MCF 10A (cell line): Measurements from ENCODE around the gene RNF44. TPM values are rescaled to one million over a fixed set of nuclear protein-coding genes. Genes with fewer than 3 reads are reported as not detected.

ENCODE experiments used
- BruUV-seq: library from RNA; stranded (reverse); fragments of 400-500 nt; replicated peaks from 2 replicates; lab custom pipeline; 2021; lab: Mats Ljungman, UMichigan
- CTCF ChIA-PET: fragments of 300-600 bp; sonication (Branson Sonifier 250); formaldehyde crosslinking; extraction: SDS; loops from one replicate; lab custom pipeline; 2021; ENCODE audit warnings: antibody characterized with exemption, inconsistent platforms; lab: Yijun Ruan, JAX
- POLR2A ChIA-PET: fragments of 300-600, 350-650 bp; sonication (Branson Sonifier 250); formaldehyde crosslinking; extraction: SDS; loops from one replicate; lab custom pipeline; 2020; ENCODE audit warnings: antibody characterized with exemption, inconsistent platforms; lab: Yijun Ruan, JAX
- DNase-seq: peaks from one replicate; pipeline ENCODE4 v3.0.0-alpha.2; 2018; ENCODE audit not compliant: unreplicated experiment
- H3K27ac Mint-ChIP-seq: one replicate; pipeline ENCODE4 v1.8.0; 2022; ENCODE audit warnings: mild to moderate bottlenecking, low read depth, mixed read lengths; ENCODE audit not compliant: unreplicated experiment
- H3K27me3 Mint-ChIP-seq: one replicate; pipeline ENCODE4 v1.8.0; 2022; ENCODE audit warnings: mixed read lengths; ENCODE audit not compliant: insufficient read depth, unreplicated experiment
- H3K36me3 Mint-ChIP-seq: one replicate; pipeline ENCODE4 v1.8.0; 2022; ENCODE audit warnings: mild to moderate bottlenecking, moderate library complexity, mixed read lengths; ENCODE audit not compliant: insufficient read depth, unreplicated experiment
- H3K4me1 Mint-ChIP-seq: one replicate; pipeline ENCODE4 v1.8.0; 2022; ENCODE audit warnings: mixed read lengths; ENCODE audit not compliant: insufficient read depth, unreplicated experiment
- H3K4me3 Mint-ChIP-seq: one replicate; pipeline ENCODE4 v1.8.0; 2022; ENCODE audit warnings: mild to moderate bottlenecking, moderate library complexity, mixed read lengths; ENCODE audit not compliant: unreplicated experiment
- H3K9me3 Mint-ChIP-seq: one replicate; pipeline ENCODE4 v1.8.0; 2022; ENCODE audit warnings: mixed read lengths; ENCODE audit not compliant: unreplicated experiment
- CTCF ChIP-seq: fragments of 200-600 bp; IDR thresholded peaks from one replicate; pipeline ENCODE4 v1.8.0; 2022; ENCODE audit warnings: antibody characterized with exemption, mild to moderate bottlenecking; ENCODE audit not compliant: unreplicated experiment
- intact Hi-C: fragments of 100-400 bp; cut with micrococcal nuclease; formaldehyde crosslinking; loops from 2 replicates; pipeline ENCODE4 v1.14.1; 2022
- total RNA-seq: library from RNA; stranded (reverse); gene quantifications from 2 replicates; pipeline ENCODE4 v1.2.3, GENCODE V29; 2022

Gene RNF44
- total RNA-seq, 1 experiment from 2014 or later: 60.1 TPM

GRCh38 chr5:176486189-176486757 lies 50.9 kb downstream of the RNF44 start:
- Mint-ChIP-seq H3K27me3 (no peaks in the 10 kb centered on the region), H3K9me3 (no peaks in the 10 kb centered on the region), H3K27ac (peak overlapping the region; percentile 37), H3K36me3 (peaks cover 92% of the 10 kb centered on the region), H3K4me1 (peaks cover 11% of the 10 kb centered on the region), H3K4me3 (no peak overlapping the region)
- ChIA-PET CTCF (interaction anchor here (0.6 to 1.2 kb wide), 2 partner anchors 11 to 67 kb away, joined by 3 to 4 read pairs; no protein-coding TSS in a partner anchor), POLR2A (interaction anchor here (0.7 to 1.9 kb wide), 4 partner anchors 12 to 75 kb away, joined by 3 to 7 read pairs (median 4); no protein-coding TSS in a partner anchor)
- TF ChIP-seq CTCF: no peak
- DNase-seq: no peak
- no TSS peak for BruUV-seq
- intact Hi-C loops: no loop called here

GRCh38 chr5:176485176-176485575 lies 52.0 kb downstream of the RNF44 start:
- ChIA-PET CTCF (interaction anchor here (1.1 kb wide), 2 partner anchors 11 to 37 kb away, joined by 3 to 6 read pairs; partner anchors contain the start of gene FAF2), POLR2A (interaction anchor here (0.6 to 1.1 kb wide), 3 partner anchors 16 to 436 kb away, joined by 3 to 4 read pairs (median 3); no protein-coding TSS in a partner anchor)
- H3K4me1 Mint-ChIP-seq: peaks cover 8% of the 10 kb centered on the region
- H3K27ac Mint-ChIP-seq: no peak overlapping the region
- intact Hi-C loops: no loop called here
- no TSS peak for BruUV-seq
- no peaks in the 10 kb centered on the region for H3K9me3 Mint-ChIP-seq
- no peaks in the 10 kb centered on the region for H3K27me3 Mint-ChIP-seq
- TF ChIP-seq CTCF: no peak
- DNase-seq: no peak
- no peak overlapping the region for H3K4me3 Mint-ChIP-seq
- H3K36me3 Mint-ChIP-seq: peaks cover 89% of the 10 kb centered on the region

- Mint-ChIP-seq H3K4me1 (no peaks in the 10 kb centered on the region), H3K27me3 (no peaks in the 10 kb centered on the region), H3K36me3 (peaks cover 94% of the 10 kb centered on the region), H3K27ac (peak overlapping the region; percentile 46), H3K4me3 (no peak overlapping the region), H3K9me3 (no peaks in the 10 kb centered on the region)
- ChIA-PET POLR2A (interaction anchor here (1.2 to 2.5 kb wide), 2 partner anchors 34 to 55 kb away, joined by 4 to 9 read pairs; partner anchors contain the start of gene RNF44), CTCF (interaction anchor here (0.6 to 1.1 kb wide), 4 partner anchors 16 to 118 kb away, joined by 3 to 4 read pairs (median 3); partner anchors contain the start of gene FAF2)
- no peak for DNase-seq
- no TSS peak for BruUV-seq
- intact Hi-C loops: no loop called here
- no peak for TF ChIP-seq CTCF
These were observed 55.5 kb downstream of the RNF44 start for GRCh38 chr5:176481711-176482110.

Other genes with a start within 250 kb of the RNF44 start
- gene KIAA1191, start 175.6 kb downstream of the RNF44 start, total RNA-seq: 83.8 and 92.0 TPM in 2 replicates
- gene ARL10, start 171.9 kb downstream of the RNF44 start, total RNA-seq: 1.1 and 1.3 TPM in 2 replicates
- gene NOP16, start 148.8 kb downstream of the RNF44 start, total RNA-seq: 90.9 and 134 TPM in 2 replicates
- 167 and 196 TPM in 2 replicates for gene HIGD2A, start 148.7 kb downstream of the RNF44 start, total RNA-seq
- gene CLTB, start 120.9 kb downstream of the RNF44 start, total RNA-seq: 333 and 339 TPM in 2 replicates
- 78.3 and 97.2 TPM in 2 replicates for gene FAF2, start 89.0 kb downstream of the RNF44 start, total RNA-seq
- 0.09 and 0.39 TPM in 2 replicates for gene CDHR2, start 11.9 kb upstream of the RNF44 start, total RNA-seq
- 3.0 and 3.7 TPM in 2 replicates for gene GPRIN1, start 72.8 kb upstream of the RNF44 start, total RNA-seq
- gene SNCB, start 93.1 kb upstream of the RNF44 start, total RNA-seq: not detected in 2 replicates
- not detected in 2 replicates for gene EIF4E1B, start 93.3 kb upstream of the RNF44 start, total RNA-seq
- 36.7 and 47.5 TPM in 2 replicates for gene TSPAN17, start 110.1 kb upstream of the RNF44 start, total RNA-seq